Parathyroid adenoma (tissue), 2 donors: Measurements from ENCODE around the gene PLEKHA7.

Source experiments
- H2AFZ ChIP-seq: fragments of 300-600 bp; sonication (generic); one replicate; pipeline ENCODE4 v1.7.0; 2017; ENCODE audit warnings: antibody characterized with exemption, mild to moderate bottlenecking
- H3K27ac ChIP-seq: fragments of 300-600 bp; sonication (generic); one replicate; pipeline ENCODE4 v1.7.0; 2017
- H3K27me3 ChIP-seq: fragments of 300-600 bp; sonication (generic); one replicate; pipeline ENCODE4 v1.7.0; 2017; ENCODE audit warnings: low read length; ENCODE audit not compliant: control insufficient read depth, insufficient read depth
- H3K36me3 ChIP-seq: fragments of 300-600 bp; sonication (generic); one replicate; pipeline ENCODE4 v1.7.0; 2017; ENCODE audit warnings: low read length; ENCODE audit not compliant: control insufficient read depth, insufficient read depth
- H3K4me1 ChIP-seq: fragments of 300-600 bp; sonication (generic); one replicate; pipeline ENCODE4 v1.7.0; 2017; ENCODE audit warnings: control low read depth
- H3K4me2 ChIP-seq: fragments of 300-600 bp; sonication (generic); one replicate; pipeline ENCODE4 v1.7.0; 2017; ENCODE audit warnings: low read length
- H3K4me3 ChIP-seq: fragments of 300-600 bp; sonication (generic); one replicate; pipeline ENCODE4 v1.7.0; 2017; ENCODE audit warnings: low read depth, low read length
- H3K79me2 ChIP-seq: fragments of 300-600 bp; sonication (generic); one replicate; pipeline ENCODE4 v1.7.0; 2017; ENCODE audit warnings: control low read depth
- H3K9ac ChIP-seq: fragments of 300-600 bp; sonication (generic); one replicate; pipeline ENCODE4 v1.7.0; 2017; ENCODE audit warnings: mild to moderate bottlenecking
- H3K9me3 ChIP-seq: fragments of 300-600 bp; sonication (generic); one replicate; pipeline ENCODE4 v1.7.0; 2017; ENCODE audit warnings: low read length; ENCODE audit not compliant: control insufficient read depth
- CTCF ChIP-seq: fragments of 300-600 bp; sonication (generic); IDR thresholded peaks from one replicate; pipeline ENCODE4 v1.7.0; 2017; ENCODE audit warnings: antibody characterized with exemption, mild to moderate bottlenecking
- donor health status: primary hyperparathyroidism.

The PLEKHA7 gene

DNA sequence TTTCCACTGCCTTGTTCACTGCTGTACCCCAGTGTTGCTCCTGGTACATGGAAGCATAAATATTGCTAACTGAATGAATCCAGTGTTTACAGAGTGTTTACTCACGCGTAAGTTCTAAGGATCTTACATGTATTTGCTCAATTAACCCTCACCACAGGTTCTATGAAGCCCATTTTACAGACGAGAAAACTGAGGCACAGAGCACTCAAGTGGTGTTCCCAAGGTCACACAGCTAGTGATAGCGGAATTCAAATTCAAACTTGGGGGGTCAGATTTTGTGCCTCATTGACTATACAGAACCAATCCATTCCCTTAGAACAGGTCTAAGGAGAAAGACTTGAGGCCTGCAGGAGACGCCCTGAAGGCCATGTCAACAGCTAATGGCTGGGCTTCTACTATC lies 72.3 kb downstream of the PLEKHA7 start:
- Histone ChIP-seq H3K36me3 (no peaks in the 10 kb centered on the region), H3K9ac (no peak overlapping the region), H3K27me3 (no peaks in the 10 kb centered on the region), H3K9me3 (no peaks in the 10 kb centered on the region), H3K4me1 (peaks cover 4% of the 10 kb centered on the region), H2AFZ (no peak overlapping the region), H3K27ac (no peak overlapping the region), H3K4me2 (no peak overlapping the region), H3K4me3 (no peak overlapping the region), H3K79me2 (peaks cover 12% of the 10 kb centered on the region)
- no peak for TF ChIP-seq CTCF

GRCh38 chr11:16938061-16938460 lies 76.2 kb downstream of the PLEKHA7 start:
- Histone ChIP-seq H3K27me3 (no peaks in the 10 kb centered on the region), H3K4me2 (no peak overlapping the region), H3K9ac (no peak overlapping the region), H3K4me1 (no peaks in the 10 kb centered on the region), H3K27ac (no peak overlapping the region), H3K36me3 (no peaks in the 10 kb centered on the region), H2AFZ (no peak overlapping the region), H3K79me2 (no peaks in the 10 kb centered on the region), H3K4me3 (no peak overlapping the region), H3K9me3 (no peaks in the 10 kb centered on the region)
- TF ChIP-seq CTCF, result no peak

GRCh38 chr11:16936643-16937042 lies 77.6 kb downstream of the PLEKHA7 start:
- Histone ChIP-seq H3K4me1 (no peaks in the 10 kb centered on the region), H3K4me3 (no peak overlapping the region), H3K79me2 (peaks cover 2% of the 10 kb centered on the region), H3K9me3 (no peaks in the 10 kb centered on the region), H3K27ac (no peak overlapping the region), H3K27me3 (no peaks in the 10 kb centered on the region), H2AFZ (no peak overlapping the region), H3K9ac (no peak overlapping the region), H3K4me2 (no peak overlapping the region), H3K36me3 (no peaks in the 10 kb centered on the region)
- no peak for TF ChIP-seq CTCF

- no peak overlapping the region for H3K9ac ChIP-seq
- H3K4me1 ChIP-seq, result no peaks in the 10 kb centered on the region
- H3K27ac ChIP-seq, result no peak overlapping the region
- TF ChIP-seq CTCF, result peak; percentile 57
- no peak overlapping the region for H3K4me2 ChIP-seq
- H3K79me2 ChIP-seq, result peaks cover 2% of the 10 kb centered on the region
- no peak overlapping the region for H3K4me3 ChIP-seq
- no peak overlapping the region for H2AFZ ChIP-seq
- no peaks in the 10 kb centered on the region for H3K36me3 ChIP-seq
- no peaks in the 10 kb centered on the region for H3K9me3 ChIP-seq
- H3K27me3 ChIP-seq, result no peaks in the 10 kb centered on the region
These were observed 78.5 kb downstream of the PLEKHA7 start for GRCh38 chr11:16935518-16936302.
